DOHH2 (cell line): ENCODE data around the gene SRC.

Experiments used
- H3F3A ChIP-seq: fragments of 200-600 bp; sonication (generic), shearing (Covaris generic); 2 replicates; pipeline ENCODE4 v1.6.0; 2016; ENCODE audit warnings: antibody characterized with exemption, mild to moderate bottlenecking; ENCODE audit not compliant: control insufficient read depth, insufficient read depth
- H3K27ac ChIP-seq: fragments of 200-600 bp; sonication (generic); 2 replicates; pipeline ENCODE4 v1.5.1; 2014; ENCODE audit warnings: low read depth, mild to moderate bottlenecking, low read length, moderate library complexity
- H3K27me3 ChIP-seq: fragments of 200-600 bp; sonication (generic); 2 replicates; pipeline ENCODE4 v1.6.1; 2014; ENCODE audit warnings: mild to moderate bottlenecking, low read length, mixed read lengths; ENCODE audit not compliant: control insufficient read depth
- H3K36me3 ChIP-seq: fragments of 200-600 bp; sonication (generic); 2 replicates; pipeline ENCODE4 v1.6.1; 2014; ENCODE audit warnings: mild to moderate bottlenecking, low read length, moderate library complexity, mixed read lengths; ENCODE audit not compliant: control insufficient read depth
- H3K4me1 ChIP-seq: fragments of 200-600 bp; sonication (generic); 2 replicates; pipeline ENCODE4 v1.6.1; 2014; ENCODE audit warnings: mild to moderate bottlenecking, low read length, mixed read lengths; ENCODE audit not compliant: control insufficient read depth
- H3K4me2 ChIP-seq: fragments of 200-600 bp; sonication (generic); 2 replicates; pipeline ENCODE4 v1.6.0; 2014; ENCODE audit warnings: mild to moderate bottlenecking, low read length, moderate library complexity
- H3K4me3 ChIP-seq: fragments of 200-600 bp; sonication (generic); 2 replicates; pipeline ENCODE4 v1.5.1; 2014; ENCODE audit warnings: mild to moderate bottlenecking, low read length, mixed read lengths
- H3K79me2 ChIP-seq: fragments of 200-600 bp; sonication (generic); 2 replicates; pipeline ENCODE4 v1.6.1; 2014; ENCODE audit warnings: mild to moderate bottlenecking, low read length, mixed read lengths; ENCODE audit not compliant: control insufficient read depth
- H3K9me2 ChIP-seq: fragments of 200-600 bp; sonication (generic); replicated peaks from 2 replicates; pipeline ENCODE4 v1.6.1; 2014; ENCODE audit warnings: mild to moderate bottlenecking, low read length, mixed read lengths; ENCODE audit not compliant: control insufficient read depth
- H3K9me3 ChIP-seq: fragments of 200-600 bp; sonication (generic); 2 replicates; pipeline ENCODE4 v1.6.1; 2014; ENCODE audit warnings: antibody characterized with exemption, low read length, mixed read lengths; ENCODE audit not compliant: control insufficient read depth, insufficient read depth
- H4K20me1 ChIP-seq: fragments of 200-600 bp; sonication (generic); 2 replicates; pipeline ENCODE4 v1.6.0; 2014; ENCODE audit warnings: low read depth, mild to moderate bottlenecking, antibody characterized with exemption, low read length, moderate library complexity; ENCODE audit not compliant: control insufficient read depth, insufficient read depth
- EZH2phosphoT487 ChIP-seq: fragments of 200-600 bp; sonication (generic); IDR thresholded peaks from 2 replicates; pipeline ENCODE4 v1.6.1; 2017; ENCODE audit warnings: borderline replicate concordance, mild to moderate bottlenecking, antibody characterized with exemption, low read length, moderate library complexity, mixed read lengths
- TF ChIP-seq, protein P1 (sequence below): fragments of 200-600 bp; sonication (generic); IDR thresholded peaks from one replicate; pipeline ENCODE4 v1.5.1; 2014; ENCODE audit warnings: antibody characterized with exemption, mild to moderate bottlenecking, low read depth, low read length; ENCODE audit not compliant: poor library complexity, severe bottlenecking

The SRC gene

DNA sequence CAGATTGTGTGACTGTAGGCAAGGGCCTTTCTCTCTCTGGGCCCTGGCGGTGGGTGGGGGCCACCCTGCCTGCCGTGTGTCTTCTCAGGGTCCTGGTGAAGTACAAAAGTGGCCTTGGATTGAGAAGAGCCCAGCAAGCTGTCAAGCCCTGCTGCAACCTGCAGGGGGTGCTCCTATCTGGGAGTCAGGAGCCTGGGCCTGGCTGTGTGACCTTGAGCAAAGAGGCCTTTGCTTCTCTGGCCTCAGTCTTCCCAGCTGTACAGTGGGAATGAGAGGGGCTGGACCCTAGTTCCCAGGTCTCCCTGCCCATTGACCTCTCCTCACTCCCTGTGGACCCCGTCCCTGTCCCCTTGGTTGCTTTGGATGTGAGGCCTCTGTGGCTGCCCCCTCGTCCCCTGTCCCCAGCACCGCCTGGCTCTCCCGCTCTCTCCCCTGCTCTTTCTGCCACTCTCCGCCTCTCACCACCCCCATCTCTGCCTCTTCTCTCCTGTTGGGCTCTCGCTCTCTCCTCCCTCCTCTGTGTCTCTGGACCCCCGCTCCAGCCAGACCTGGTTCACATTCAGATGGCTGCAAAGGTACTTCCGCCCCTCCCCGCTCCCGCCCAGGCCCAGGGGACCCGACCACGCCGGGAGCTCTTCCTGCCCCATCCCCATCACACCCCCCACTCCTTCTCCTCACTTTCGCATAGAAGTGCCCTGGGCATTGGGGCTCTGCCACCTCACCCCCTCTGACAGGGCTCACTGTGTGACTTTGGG is 46.7 kb downstream of the SRC start:
- Histone ChIP-seq H3K27me3 (no peaks in the 10 kb centered on the region), H3K36me3 (no peaks in the 10 kb centered on the region), H3K4me3 (no peak overlapping the region), H3K27ac (no peak overlapping the region), H3K9me3 (no peaks in the 10 kb centered on the region), H3K9me2 (no peaks in the 10 kb centered on the region), H3K4me2 (no peak overlapping the region), H3F3A (no peaks in the 10 kb centered on the region), H3K79me2 (no peaks in the 10 kb centered on the region), H3K4me1 (no peaks in the 10 kb centered on the region), H4K20me1 (no peaks in the 10 kb centered on the region)
- TF ChIP-seq, protein P1, sequence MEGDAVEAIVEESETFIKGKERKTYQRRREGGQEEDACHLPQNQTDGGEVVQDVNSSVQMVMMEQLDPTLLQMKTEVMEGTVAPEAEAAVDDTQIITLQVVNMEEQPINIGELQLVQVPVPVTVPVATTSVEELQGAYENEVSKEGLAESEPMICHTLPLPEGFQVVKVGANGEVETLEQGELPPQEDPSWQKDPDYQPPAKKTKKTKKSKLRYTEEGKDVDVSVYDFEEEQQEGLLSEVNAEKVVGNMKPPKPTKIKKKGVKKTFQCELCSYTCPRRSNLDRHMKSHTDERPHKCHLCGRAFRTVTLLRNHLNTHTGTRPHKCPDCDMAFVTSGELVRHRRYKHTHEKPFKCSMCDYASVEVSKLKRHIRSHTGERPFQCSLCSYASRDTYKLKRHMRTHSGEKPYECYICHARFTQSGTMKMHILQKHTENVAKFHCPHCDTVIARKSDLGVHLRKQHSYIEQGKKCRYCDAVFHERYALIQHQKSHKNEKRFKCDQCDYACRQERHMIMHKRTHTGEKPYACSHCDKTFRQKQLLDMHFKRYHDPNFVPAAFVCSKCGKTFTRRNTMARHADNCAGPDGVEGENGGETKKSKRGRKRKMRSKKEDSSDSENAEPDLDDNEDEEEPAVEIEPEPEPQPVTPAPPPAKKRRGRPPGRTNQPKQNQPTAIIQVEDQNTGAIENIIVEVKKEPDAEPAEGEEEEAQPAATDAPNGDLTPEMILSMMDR: peak; percentile 69
- TF ChIP-seq EZH2phosphoT487: no peak

DNA sequence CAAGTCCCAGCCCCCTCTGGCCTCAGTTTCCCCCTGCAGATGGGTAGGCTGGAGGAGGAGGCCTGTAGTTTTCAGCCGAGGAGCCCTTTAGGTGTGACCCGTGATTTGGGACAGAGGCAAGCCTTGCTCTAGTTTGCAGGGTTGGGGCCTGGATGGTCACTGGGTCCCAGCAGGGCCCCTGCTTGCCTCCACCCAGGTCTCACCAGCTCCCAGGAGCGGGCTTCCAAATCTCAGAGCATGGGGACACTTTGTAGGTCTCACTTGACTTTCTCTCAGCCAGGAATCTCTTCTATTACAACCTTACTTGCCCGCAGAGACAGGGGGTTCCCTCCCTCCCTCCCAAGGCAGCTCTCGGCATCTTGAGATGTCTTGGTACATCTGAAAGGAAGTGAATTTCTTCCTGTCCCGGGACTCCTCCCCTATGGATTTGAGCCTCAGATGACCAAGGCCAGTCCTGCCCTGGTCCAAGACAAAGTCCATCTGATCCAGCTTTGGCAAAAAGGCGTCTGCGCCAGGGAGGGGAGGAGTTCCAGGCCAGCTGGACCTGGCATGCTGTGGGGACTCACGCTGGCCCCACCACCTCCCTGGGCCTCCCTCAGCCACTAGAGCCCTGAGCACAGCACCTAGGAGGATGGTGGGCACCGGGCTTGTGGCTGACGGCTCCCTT is 47.4 kb downstream of the SRC start:
- no peaks in the 10 kb centered on the region for H4K20me1 ChIP-seq
- no peaks in the 10 kb centered on the region for H3K36me3 ChIP-seq
- H3K4me1 ChIP-seq: no peaks in the 10 kb centered on the region
- no peak overlapping the region for H3K4me3 ChIP-seq
- H3F3A ChIP-seq: no peaks in the 10 kb centered on the region
- H3K79me2 ChIP-seq: no peaks in the 10 kb centered on the region
- no peak overlapping the region for H3K27ac ChIP-seq
- H3K9me3 ChIP-seq: no peaks in the 10 kb centered on the region
- TF ChIP-seq EZH2phosphoT487: no peak
- TF ChIP-seq, protein P1: no peak
- H3K9me2 ChIP-seq: no peaks in the 10 kb centered on the region
- H3K4me2 ChIP-seq: no peak overlapping the region
- no peaks in the 10 kb centered on the region for H3K27me3 ChIP-seq

DNA sequence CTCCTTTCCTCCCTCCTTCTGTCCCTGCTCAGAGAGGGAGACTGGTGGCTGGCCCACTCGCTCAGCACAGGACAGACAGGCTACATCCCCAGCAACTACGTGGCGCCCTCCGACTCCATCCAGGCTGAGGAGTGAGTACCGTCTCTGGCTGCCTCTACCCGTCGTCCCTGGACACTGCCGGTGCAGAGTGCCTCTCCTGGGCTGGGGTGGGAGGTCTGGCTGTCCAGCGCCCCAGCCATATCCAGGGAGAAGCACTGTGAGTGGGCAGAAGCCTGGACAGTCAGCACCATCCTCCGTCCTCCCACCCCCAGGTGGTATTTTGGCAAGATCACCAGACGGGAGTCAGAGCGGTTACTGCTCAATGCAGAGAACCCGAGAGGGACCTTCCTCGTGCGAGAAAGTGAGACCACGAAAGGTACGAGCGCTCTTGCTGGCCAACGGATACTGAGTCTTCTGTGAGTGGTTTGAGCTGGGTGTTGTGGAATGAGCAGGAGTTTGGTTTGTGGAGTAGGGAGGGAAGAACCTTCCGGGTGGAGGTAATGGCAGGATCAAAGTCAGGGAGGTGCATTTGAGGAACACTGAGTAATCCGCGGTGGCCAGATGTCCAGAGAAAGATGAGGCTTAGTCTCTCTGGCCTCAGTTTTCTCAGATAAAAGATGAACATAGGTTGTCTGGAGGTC is 48.1 kb downstream of the SRC start:
- H3K4me3 ChIP-seq: no peak overlapping the region
- no peak for TF ChIP-seq EZH2phosphoT487
- TF ChIP-seq, protein P1: no peak
- no peaks in the 10 kb centered on the region for H4K20me1 ChIP-seq
- H3K9me2 ChIP-seq: no peaks in the 10 kb centered on the region
- H3F3A ChIP-seq: no peaks in the 10 kb centered on the region
- no peaks in the 10 kb centered on the region for H3K79me2 ChIP-seq
- H3K27ac ChIP-seq: no peak overlapping the region
- H3K4me2 ChIP-seq: no peak overlapping the region
- no peaks in the 10 kb centered on the region for H3K9me3 ChIP-seq
- no peaks in the 10 kb centered on the region for H3K4me1 ChIP-seq
- no peaks in the 10 kb centered on the region for H3K27me3 ChIP-seq
- H3K36me3 ChIP-seq: no peaks in the 10 kb centered on the region
